BJ (cell line): Measurements from ENCODE around the gene PLSCR1. TPM values are rescaled to one million over a fixed set of nuclear protein-coding genes. Genes with fewer than 3 reads are reported as not detected.

Experiments used
- CTCF ChIA-PET: fragments of 350-600 bp; formaldehyde crosslinking; extraction: SDS; loops from one replicate; lab custom pipeline; 2021; ENCODE audit warnings: antibody characterized with exemption, inconsistent platforms; lab: Yijun Ruan, JAX
- POLR2A ChIA-PET: fragments of 300-600 bp; sonication (Branson Sonifier 250); formaldehyde crosslinking; extraction: SDS; loops from one replicate; lab custom pipeline; 2021; ENCODE audit warnings: antibody characterized with exemption; lab: Charles Lee
- DNase-seq: peaks from one replicate; pipeline ENCODE4 v3.0.0-alpha.2; 2011; ENCODE audit warnings: low read depth
- H3K27me3 ChIP-seq: 2 replicates; pipeline ENCODE4 v1.6.0; 2011; ENCODE audit warnings: low read length; ENCODE audit not compliant: control insufficient read depth, insufficient read depth
- H3K36me3 ChIP-seq: 2 replicates; pipeline ENCODE4 v1.5.1; 2011; ENCODE audit warnings: low read length; ENCODE audit not compliant: control insufficient read depth, insufficient read depth
- H3K4me3 ChIP-seq: 2 replicates; pipeline ENCODE4 v1.5.1; 2011; ENCODE audit warnings: low read depth, mild to moderate bottlenecking, control low read depth, low read length
- polyA plus RNA-seq: library from polyadenylated mRNA; depleted of rRNA; stranded (reverse); fragments of >200 nt; gene quantifications from 2 replicates; pipeline ENCODE4 v1.2.3, GENCODE V29; 2011; rRNA removed
- small RNA-seq: library from RNA; depleted of rRNA; stranded (forward); fragments of <200 nt; gene quantifications from one replicate; pipeline ENCODE3, GENCODE V24; 2012; ENCODE audit warnings: low replicate concordance, low read depth; ENCODE audit not compliant: insufficient read length
- TF ChIP-seq, protein P1 (sequence below): IDR thresholded peaks from 2 replicates; pipeline ENCODE4 v1.5.1; 2011; ENCODE audit warnings: low read depth, mild to moderate bottlenecking, control low read depth, inconsistent platforms, low read length, moderate library complexity; ENCODE audit not compliant: insufficient read depth

PLSCR1 gene
- polyA plus RNA-seq, 1 experiment: 26.3 TPM

DNA sequence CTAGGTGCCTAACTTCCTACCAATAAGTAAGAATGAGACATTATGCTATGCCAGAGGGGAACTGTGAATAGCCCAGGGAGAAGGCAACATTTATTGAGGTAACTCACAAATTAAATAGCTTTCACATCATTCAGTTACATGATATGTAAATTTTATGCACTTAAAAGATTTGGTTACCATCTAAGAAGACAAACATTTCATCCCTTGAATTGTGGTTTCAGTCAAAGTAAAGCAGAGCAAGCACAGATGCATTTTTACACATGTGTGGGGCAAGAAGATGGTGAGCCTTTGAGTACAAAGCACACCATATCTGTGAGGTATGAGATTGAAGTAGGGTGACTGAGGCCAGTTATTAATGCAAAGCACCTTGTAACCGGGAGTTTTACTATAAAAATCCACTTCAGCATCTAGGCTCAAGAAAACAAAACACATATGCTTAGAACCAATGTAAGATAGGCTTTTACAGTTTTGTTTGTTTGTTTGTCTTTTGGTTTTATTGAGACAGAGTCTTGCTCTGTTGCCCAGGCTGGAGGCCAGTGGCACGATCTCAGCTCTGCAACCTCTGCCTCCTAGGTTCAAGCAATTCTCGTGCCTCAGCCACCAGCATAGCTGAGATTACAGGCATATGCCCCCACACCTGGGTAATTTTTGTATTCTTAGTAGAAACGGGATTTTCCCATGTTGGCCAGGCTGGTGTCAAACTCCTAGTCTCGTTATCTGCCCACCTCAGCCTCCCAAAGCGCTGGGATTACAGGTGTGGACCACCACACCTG lies 78.5 kb downstream of the PLSCR1 start:
- CTCF ChIA-PET: no interaction called here
- Histone ChIP-seq H3K27me3 (no peaks in the 10 kb centered on the region), H3K36me3 (no peaks in the 10 kb centered on the region), H3K4me3 (no peak overlapping the region)
- POLR2A ChIA-PET: no interaction called here
- DNase-seq: no peak
- TF ChIP-seq, protein P1, sequence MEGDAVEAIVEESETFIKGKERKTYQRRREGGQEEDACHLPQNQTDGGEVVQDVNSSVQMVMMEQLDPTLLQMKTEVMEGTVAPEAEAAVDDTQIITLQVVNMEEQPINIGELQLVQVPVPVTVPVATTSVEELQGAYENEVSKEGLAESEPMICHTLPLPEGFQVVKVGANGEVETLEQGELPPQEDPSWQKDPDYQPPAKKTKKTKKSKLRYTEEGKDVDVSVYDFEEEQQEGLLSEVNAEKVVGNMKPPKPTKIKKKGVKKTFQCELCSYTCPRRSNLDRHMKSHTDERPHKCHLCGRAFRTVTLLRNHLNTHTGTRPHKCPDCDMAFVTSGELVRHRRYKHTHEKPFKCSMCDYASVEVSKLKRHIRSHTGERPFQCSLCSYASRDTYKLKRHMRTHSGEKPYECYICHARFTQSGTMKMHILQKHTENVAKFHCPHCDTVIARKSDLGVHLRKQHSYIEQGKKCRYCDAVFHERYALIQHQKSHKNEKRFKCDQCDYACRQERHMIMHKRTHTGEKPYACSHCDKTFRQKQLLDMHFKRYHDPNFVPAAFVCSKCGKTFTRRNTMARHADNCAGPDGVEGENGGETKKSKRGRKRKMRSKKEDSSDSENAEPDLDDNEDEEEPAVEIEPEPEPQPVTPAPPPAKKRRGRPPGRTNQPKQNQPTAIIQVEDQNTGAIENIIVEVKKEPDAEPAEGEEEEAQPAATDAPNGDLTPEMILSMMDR: no peak

Small RNA genes lying within 50 kb of the gene (small RNA-seq; reads per million reads assigned to genes)
- not detected for gene RNU6-428P

Other genes starting within 250 kb of the PLSCR1 start
- not detected in 2 replicates for gene PLSCR2, start 75.0 kb downstream of the PLSCR1 start, polyA plus RNA-seq
- gene PLSCR5, start 60.7 kb upstream of the PLSCR1 start, polyA plus RNA-seq: not detected in 2 replicates